Astrocyte of the spinal cord (primary cell): Measurements from ENCODE around the gene RINL.

ENCODE experiments used
- DNase-seq: peaks from one replicate; pipeline ENCODE4 v3.0.0; 2011; ENCODE audit warnings: low read depth, low spot score
- H3K4me3 ChIP-seq: 2 replicates; pipeline ENCODE4 v1.5.1; 2011; ENCODE audit warnings: low read depth, mild to moderate bottlenecking, low read length, moderate library complexity
- CTCF ChIP-seq: IDR thresholded peaks from 2 replicates; pipeline ENCODE4 v1.5.1; 2012; ENCODE audit warnings: low read depth, mild to moderate bottlenecking, low read length, inconsistent platforms
- in situ Hi-C: cut with HindIII; loops from 2 replicates; pipeline ENCODE4 v1.10.0; 2017; ENCODE audit warnings: low sequenced_read_pairs

The RINL gene

DNA sequence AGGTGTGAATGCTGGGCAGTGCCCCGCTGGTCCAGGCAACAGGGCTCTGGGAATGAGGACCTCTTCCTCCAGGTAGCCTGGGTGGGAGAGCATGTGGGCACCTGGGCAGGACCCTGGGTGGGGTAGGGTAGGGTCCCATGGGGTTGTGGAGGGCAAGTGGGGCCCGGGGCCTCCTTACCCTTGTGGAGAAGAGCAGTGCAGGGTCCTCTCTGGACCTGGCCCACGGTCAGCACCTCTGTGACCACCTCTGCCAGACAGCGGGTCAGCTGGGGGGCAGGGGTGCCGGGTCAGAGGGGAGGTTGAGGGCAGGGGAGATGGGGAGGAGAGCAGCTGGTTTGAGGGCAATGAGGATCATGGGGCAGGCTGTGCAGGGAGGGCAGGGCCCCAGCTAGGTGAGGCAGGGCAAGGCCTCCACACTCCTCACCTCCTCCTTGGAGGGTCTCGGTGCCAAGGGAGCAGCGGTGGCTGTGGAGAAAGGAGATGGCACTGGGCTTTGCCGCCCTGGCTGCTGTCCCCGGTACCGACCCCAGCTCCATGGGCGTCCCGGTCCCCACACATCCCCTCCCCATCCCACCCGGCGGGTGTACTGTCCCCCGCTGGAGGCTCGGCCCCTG lies 33.4 kb upstream of the RINL start:
- H3K4me3 ChIP-seq = no peak overlapping the region
- TF ChIP-seq CTCF = no peak
- in situ Hi-C loops = no loop called here
- DNase-seq = no peak

GRCh38 chr19:38910488-38910887 lies 32.4 kb upstream of the RINL start:
- no peak overlapping the region for H3K4me3 ChIP-seq
- TF ChIP-seq CTCF = no peak
- in situ Hi-C loops = no loop called here
- DNase-seq = no peak

GRCh38 chr19:38908911-38909310 lies 30.8 kb upstream of the RINL start:
- no peak for TF ChIP-seq CTCF
- H3K4me3 ChIP-seq = no peak overlapping the region
- in situ Hi-C loops = no loop called here
- DNase-seq = no peak

DNA sequence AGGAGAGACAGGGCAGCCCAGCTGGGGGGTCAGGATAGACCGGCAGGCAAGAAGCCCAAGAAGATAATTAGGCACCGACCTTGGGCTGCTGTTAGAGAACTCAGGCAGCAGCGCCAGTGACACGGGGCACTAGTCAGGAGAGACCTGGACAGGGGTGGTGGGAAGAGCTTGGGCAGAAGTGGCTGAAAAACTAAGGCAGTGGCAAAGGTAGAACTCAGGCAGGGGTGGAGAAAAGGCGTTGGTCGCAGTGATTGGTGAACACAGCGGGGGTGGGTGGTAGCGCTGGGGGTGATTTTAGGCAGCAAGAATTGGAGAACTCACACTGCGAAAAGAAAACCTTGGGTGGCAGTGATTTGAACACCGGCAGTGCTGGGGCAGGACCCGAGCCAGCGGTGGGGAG lies 29.6 kb upstream of the RINL start:
- no peak for TF ChIP-seq CTCF
- H3K4me3 ChIP-seq = no peak overlapping the region
- no peak for DNase-seq
- in situ Hi-C loops = no loop called here

DNA sequence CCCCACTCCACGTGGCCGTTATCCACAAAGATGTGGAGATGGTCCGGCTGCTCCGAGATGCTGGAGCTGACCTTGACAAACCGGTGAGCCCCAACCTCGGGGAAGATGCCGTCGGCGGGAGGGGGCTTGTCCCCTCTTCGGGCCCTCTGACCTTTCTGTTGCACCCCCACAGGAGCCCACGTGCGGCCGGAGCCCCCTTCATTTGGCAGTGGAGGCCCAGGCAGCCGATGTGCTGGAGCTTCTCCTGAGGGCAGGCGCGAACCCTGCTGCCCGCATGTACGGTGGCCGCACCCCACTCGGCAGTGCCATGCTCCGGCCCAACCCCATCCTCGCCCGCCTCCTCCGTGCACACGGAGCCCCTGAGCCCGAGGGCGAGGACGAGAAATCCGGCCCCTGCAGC lies 29.2 kb upstream of the RINL start:
- no peak overlapping the region for H3K4me3 ChIP-seq
- DNase-seq = no peak
- in situ Hi-C loops = no loop called here
- no peak for TF ChIP-seq CTCF

- in situ Hi-C loops = no loop called here
- no peak for DNase-seq
- H3K4me3 ChIP-seq = no peak overlapping the region
- no peak for TF ChIP-seq CTCF
Measured at GRCh38 chr19:38905620-38906019, 27.5 kb upstream of the RINL start.
